ENCODE results near the gene JMJD4. TPM values are rescaled to one million over a fixed set of nuclear protein-coding genes. Genes with fewer than 3 reads are reported as not detected.
"Not testable (repeated sequence)": the region's sequence is repeated elsewhere in the genome, so short reads cannot be mapped to it uniquely, and the experiment has no call there.

JMJD4 gene
- total RNA-seq, 1 experiment from 2014 or later: 14.3 TPM

GRCh38 chr1:227701631-227702030, 33.5 kb downstream of the JMJD4 start:
- POLR2A ChIA-PET; ATAC-seq; RAD21 ChIA-PET (ENCODE audit: low non-redundant PET in 1 of 2, low total read pairs in 2 of 2, uncharacterized antibody in 2 of 2, unreplicated experiment in 2 of 2); H2AFZ ChIP-seq (ENCODE audit: low read depth, low read length, poor library complexity, severe bottlenecking); H4K20me1 ChIP-seq (ENCODE audit: insufficient read depth); intact Hi-C loops (cut with micrococcal nuclease); CTCF ChIA-PET; BruUV-seq (replicated peaks); H3K4me2 ChIP-seq (ENCODE audit: low read length); H3K27ac ChIP-seq (ENCODE audit: low read depth, low read length); DNase-seq (ENCODE audit: low read depth, low spot score); H3K9me2 ChIP-seq (ENCODE audit: insufficient read depth); H3K36me3 ChIP-seq (ENCODE audit: control insufficient read depth in 1 of 2, insufficient read depth in 2 of 2, low read length in 2 of 2); H3K9me3 ChIP-seq (ENCODE audit: control insufficient read depth in 1 of 2, insufficient read depth in 1 of 2, low read depth in 1 of 2, low read length in 2 of 2); H3K4me3 ChIP-seq (replicated peaks in 1 of 2; ENCODE audit: low read depth in 1 of 2, low read length in 2 of 2); H3K27me3 ChIP-seq (ENCODE audit: insufficient read depth, low read length); H3K79me2 ChIP-seq (ENCODE audit: insufficient read depth, low read length); H3K4me1 ChIP-seq (ENCODE audit: control insufficient read depth in 1 of 2, insufficient read depth in 2 of 2, low read length in 2 of 2); H3K9ac ChIP-seq (ENCODE audit: low read length): not testable (repeated sequence)

DNA sequence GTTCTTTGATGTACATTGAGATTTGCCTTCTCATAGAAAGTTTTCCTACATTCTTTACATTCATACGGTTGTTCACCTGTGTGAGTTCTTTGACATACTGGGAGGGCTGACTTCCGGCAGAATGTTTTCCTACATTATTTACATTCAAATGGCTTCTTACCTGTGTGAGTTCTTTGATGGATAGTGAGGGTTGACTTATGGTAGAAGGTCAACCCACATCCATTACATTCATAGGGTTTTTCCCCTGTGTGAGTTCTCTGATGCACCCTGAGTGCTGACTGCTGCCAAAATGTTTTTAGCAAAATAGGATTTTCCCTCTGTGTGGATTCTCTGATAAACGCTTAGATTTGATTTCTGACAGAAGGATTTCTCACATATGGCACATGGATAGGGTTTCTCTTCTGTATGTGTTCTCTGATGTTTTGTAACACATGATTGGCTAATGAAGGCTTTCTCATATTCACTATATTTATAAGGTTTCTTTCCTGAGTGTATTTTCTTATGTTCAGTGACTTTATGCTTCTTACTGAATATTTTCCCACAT, 37.7 kb downstream of the JMJD4 start:
- intact Hi-C loops (cut with micrococcal nuclease): loop anchor here (10.0 kb wide), 1 partner anchor 113 kb away; no protein-coding TSS in a partner anchor
- Histone ChIP-seq H3K4me1 (ENCODE audit: control insufficient read depth in 1 of 2, insufficient read depth in 2 of 2, low read length in 2 of 2) (no peaks in the 10 kb centered on the region), H3K36me3 (ENCODE audit: control insufficient read depth in 1 of 2, insufficient read depth in 2 of 2, low read length in 2 of 2) (no peaks in the 10 kb centered on the region), H3K27ac (ENCODE audit: low read depth, low read length) (no peak overlapping the region), H3K9me2 (ENCODE audit: insufficient read depth) (no peaks in the 10 kb centered on the region), H3K79me2 (ENCODE audit: insufficient read depth, low read length) (no peaks in the 10 kb centered on the region), H2AFZ (ENCODE audit: low read depth, low read length, poor library complexity, severe bottlenecking) (no peak overlapping the region), H3K9me3 (ENCODE audit: control insufficient read depth in 1 of 2, insufficient read depth in 1 of 2, low read depth in 1 of 2, low read length in 2 of 2) (peaks cover 11 to 13% of the 10 kb centered on the region in 2 experiments; a peak in 2 of 4 replicates), H3K27me3 (ENCODE audit: insufficient read depth, low read length) (no peaks in the 10 kb centered on the region), H3K4me3 (replicated peaks in 1 of 2; ENCODE audit: low read depth in 1 of 2, low read length in 2 of 2) (no peak overlapping the region), H4K20me1 (ENCODE audit: insufficient read depth) (no peaks in the 10 kb centered on the region), H3K4me2 (ENCODE audit: low read length) (no peak overlapping the region), H3K9ac (ENCODE audit: low read length) (no peak overlapping the region)
- TF ChIP-seq YY1 (IDR thresholded peaks at IDR 0.05; ENCODE audit: extremely low read depth, insufficient replicate concordance, low read depth, low read length): no peak
- TF ChIP-seq ZNF274 (IDR thresholded peaks at IDR 0.05; ENCODE audit: low read depth, low read length): peak; percentile 65
- DNase-seq (ENCODE audit: low read depth, low spot score) (no peak), ATAC-seq (no peak)
- RAD21 ChIA-PET (ENCODE audit: low non-redundant PET in 1 of 2, low total read pairs in 2 of 2, uncharacterized antibody in 2 of 2, unreplicated experiment in 2 of 2): no interaction called here
- CTCF ChIA-PET: no interaction called here
- BruUV-seq (replicated peaks): no TSS peak
- POLR2A ChIA-PET: no interaction called here

GRCh38 chr1:227685807-227686206, 49.3 kb downstream of the JMJD4 start:
- TF ChIP-seq POLR2A (IDR thresholded peaks at IDR 0.05; ENCODE audit: borderline replicate concordance, extremely low read depth, insufficient read depth, insufficient read length) (no peak), EZH2phosphoT487 (IDR thresholded peaks at IDR 0.05; ENCODE audit: borderline replicate concordance) (no peak)
- CTCF ChIA-PET: no interaction called here
- Histone ChIP-seq H3K27me3 (ENCODE audit: insufficient read depth, low read length) (no peaks in the 10 kb centered on the region), H3K4me3 (replicated peaks in 1 of 2; ENCODE audit: low read depth in 1 of 2, low read length in 2 of 2) (no peak overlapping the region), H3K4me2 (ENCODE audit: low read length) (no peak overlapping the region), H3K9me2 (ENCODE audit: insufficient read depth) (no peaks in the 10 kb centered on the region), H4K20me1 (ENCODE audit: insufficient read depth) (no peaks in the 10 kb centered on the region), H3K27ac (ENCODE audit: low read depth, low read length) (no peak overlapping the region), H3K9ac (ENCODE audit: low read length) (no peak overlapping the region), H3K36me3 (ENCODE audit: control insufficient read depth in 1 of 2, insufficient read depth in 2 of 2, low read length in 2 of 2) (no peaks in the 10 kb centered on the region), H3K79me2 (ENCODE audit: insufficient read depth, low read length) (no peaks in the 10 kb centered on the region), H2AFZ (ENCODE audit: low read depth, low read length, poor library complexity, severe bottlenecking) (no peak overlapping the region), H3K9me3 (ENCODE audit: control insufficient read depth in 1 of 2, insufficient read depth in 1 of 2, low read depth in 1 of 2, low read length in 2 of 2) (peaks cover 0 to 11% of the 10 kb centered on the region in 2 experiments; a peak in 2 of 4 replicates), H3K4me1 (ENCODE audit: control insufficient read depth in 1 of 2, insufficient read depth in 2 of 2, low read length in 2 of 2) (no peaks in the 10 kb centered on the region)
- DNase-seq (ENCODE audit: low read depth, low spot score) (no peak), ATAC-seq (no peak)
- POLR2A ChIA-PET: no interaction called here
- RAD21 ChIA-PET (ENCODE audit: low non-redundant PET in 1 of 2, low total read pairs in 2 of 2, uncharacterized antibody in 2 of 2, unreplicated experiment in 2 of 2): no interaction called here
- intact Hi-C loops (cut with micrococcal nuclease): no loop called here
- no TSS peak for BruUV-seq (replicated peaks)
